Measurements from ENCODE around the gene IPO11.

DNA sequence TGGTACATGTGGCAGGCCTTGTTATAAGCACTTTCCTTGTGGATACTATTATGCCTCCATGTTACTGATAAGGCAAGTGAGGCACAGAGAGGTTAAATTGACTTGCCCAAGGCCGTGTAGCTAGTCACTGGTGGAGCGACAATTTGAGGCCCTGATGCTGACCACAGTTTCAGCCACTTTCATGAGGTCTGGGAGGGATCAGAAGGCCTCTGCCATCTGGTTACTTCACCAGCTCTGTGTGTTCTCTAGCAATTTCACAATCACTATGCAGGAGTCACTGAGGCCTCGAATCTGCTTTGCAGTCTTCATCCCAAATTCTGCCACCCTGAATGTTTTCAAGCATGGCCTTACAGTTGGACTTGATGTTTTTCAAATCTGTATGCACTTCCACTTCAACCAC lies 175.2 kb downstream of the IPO11 start:
- TF ChIP-seq CTCF (conservative IDR thresholded peaks at IDR 0.05 in 1 of 2, IDR thresholded peaks at IDR 0.05 in 1 of 2; ENCODE audit: extremely low read depth in 1 of 2, insufficient read depth in 1 of 2, low read depth in 1 of 2, low read length in 2 of 2) (no peak), EZH2 (IDR thresholded peaks at IDR 0.05; ENCODE audit: borderline replicate concordance, low read length) (no peak)
